Subcutaneous abdominal adipose tissue (tissue), 5 donors: ENCODE data around the gene FMNL2.
A peak's percentile ranks its signal among the peaks of the same experiment; 100 is the strongest.

Source experiments
- H3K27ac ChIP-seq: one replicate; pipeline ENCODE4 v1.7.0; 2013; ENCODE audit warnings: low read depth, mild to moderate bottlenecking, inconsistent platforms, low read length, moderate library complexity
- H3K27me3 ChIP-seq, 5 donors: one replicate each; pipeline ENCODE4 v1.7.0; 2013; ENCODE audit warnings: low read length in 5 of 5, inconsistent platforms in 1 of 5; ENCODE audit not compliant: control insufficient read depth in 5 of 5, insufficient read depth in 4 of 5
- H3K36me3 ChIP-seq, 5 donors: one replicate each; pipeline ENCODE4 v1.7.0; 2013; ENCODE audit warnings: low read length in 5 of 5; ENCODE audit not compliant: control insufficient read depth in 5 of 5, insufficient read depth in 5 of 5
- H3K4me1 ChIP-seq, 5 donors: one replicate each; pipeline ENCODE4 v1.7.0; 2013; ENCODE audit warnings: low read length in 5 of 5, mild to moderate bottlenecking in 3 of 5, moderate library complexity in 1 of 5; ENCODE audit not compliant: control insufficient read depth in 5 of 5, insufficient read depth in 5 of 5
- H3K4me3 ChIP-seq, 5 donors: one replicate each; pipeline ENCODE4 v1.7.0; 2013; ENCODE audit warnings: low read length in 5 of 5, low read depth in 1 of 5
- H3K9ac ChIP-seq, 5 donors: one replicate each; pipeline ENCODE4 v1.7.0; 2013; ENCODE audit warnings: low read length in 5 of 5, mild to moderate bottlenecking in 4 of 5, moderate library complexity in 3 of 5
- H3K9me3 ChIP-seq, 5 donors: one replicate each; pipeline ENCODE4 v1.7.0; 2013; ENCODE audit warnings: low read length in 5 of 5; ENCODE audit not compliant: control insufficient read depth in 5 of 5
- donor health status: healthy.
- donor health status: healthy.
- donor health status: healthy.
- donor health status: healthy.
- donor health status: healthy.

Gene FMNL2

DNA sequence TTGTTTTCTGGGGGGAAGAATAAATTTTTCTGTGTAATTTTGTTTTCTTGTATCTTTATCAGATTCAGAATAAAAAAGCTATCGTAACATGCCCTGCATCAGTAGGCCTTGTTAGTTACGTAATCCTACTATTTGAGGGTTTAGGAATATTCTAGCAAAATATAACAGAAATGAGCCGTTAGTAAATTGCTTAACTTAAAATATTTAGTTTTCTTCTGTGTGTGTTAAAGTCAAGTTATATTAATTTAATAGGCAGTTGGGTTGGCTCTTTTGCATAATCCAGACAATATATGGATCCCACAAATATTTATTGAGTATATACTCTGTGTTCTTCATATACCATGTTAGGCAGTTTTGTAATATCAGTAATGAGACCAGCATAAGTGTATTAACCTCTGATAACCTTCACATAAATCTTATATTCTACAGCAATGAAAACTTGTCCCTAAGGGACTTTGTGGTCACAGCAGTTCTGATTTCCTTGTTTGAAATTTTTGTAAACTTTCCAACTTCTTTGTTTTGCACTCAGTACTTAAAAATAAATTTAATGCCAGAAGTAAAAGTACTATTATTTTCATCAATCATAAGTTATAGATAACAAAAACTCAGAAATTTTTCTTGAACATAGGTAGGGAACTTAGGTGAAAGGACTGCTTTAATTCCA is 151.9 kb downstream of the FMNL2 start:
- no peak overlapping the region for H3K4me3 ChIP-seq
- no peaks in the 10 kb centered on the region for H3K27me3 ChIP-seq
- H3K36me3 ChIP-seq: no peaks in the 10 kb centered on the region
- no peak overlapping the region for H3K9ac ChIP-seq
- H3K4me1 ChIP-seq: peaks cover 6 to 62% (median 41%) of the 10 kb centered on the region in 5 donors
- H3K9me3 ChIP-seq: no peaks in the 10 kb centered on the region
- peak overlapping the region; percentile 45 for H3K27ac ChIP-seq

- Histone ChIP-seq H3K9me3 (no peaks in the 10 kb centered on the region), H3K9ac (no peak overlapping the region), H3K4me3 (no peak overlapping the region), H3K27ac (no peak overlapping the region), H3K36me3 (no peaks in the 10 kb centered on the region), H3K4me1 (peaks cover 6 to 64% (median 46%) of the 10 kb centered on the region in 5 donors), H3K27me3 (no peaks in the 10 kb centered on the region)
These were observed 153.1 kb downstream of the FMNL2 start for GRCh38 chr2:152488075-152488474.

DNA sequence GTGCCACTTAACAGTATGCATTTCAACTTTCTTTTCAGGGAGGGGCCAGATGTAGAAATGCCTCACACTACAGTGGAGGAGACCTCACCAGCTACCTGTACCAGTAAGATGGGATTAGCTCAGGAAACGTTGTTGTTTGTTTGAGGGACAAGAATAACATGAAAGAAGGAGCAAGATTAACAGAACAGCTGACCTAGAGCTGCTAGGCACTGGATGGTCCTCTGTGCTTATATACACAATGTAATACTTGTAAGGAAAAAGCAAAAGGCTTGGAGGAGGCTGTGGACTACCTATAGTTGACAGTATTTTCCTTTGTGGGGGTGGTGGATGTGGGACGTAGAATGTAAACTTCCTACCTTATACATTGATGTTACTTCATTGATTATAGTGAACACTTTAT is 154.4 kb downstream of the FMNL2 start:
- H3K4me1 ChIP-seq: peaks cover 6 to 69% (median 53%) of the 10 kb centered on the region in 5 donors
- no peak overlapping the region for H3K27ac ChIP-seq
- no peak overlapping the region for H3K9ac ChIP-seq
- H3K4me3 ChIP-seq: no peak overlapping the region
- H3K36me3 ChIP-seq: no peaks in the 10 kb centered on the region
- H3K27me3 ChIP-seq: no peaks in the 10 kb centered on the region
- H3K9me3 ChIP-seq: no peaks in the 10 kb centered on the region

GRCh38 chr2:152490686-152491455 is 155.9 kb downstream of the FMNL2 start:
- Histone ChIP-seq H3K4me1 (peaks cover 6 to 66% (median 55%) of the 10 kb centered on the region in 5 donors), H3K4me3 (no peak overlapping the region), H3K27me3 (no peaks in the 10 kb centered on the region), H3K9ac (peak overlapping the region in 2 of 5 donors; percentile 52 to 53), H3K27ac (peak overlapping the region; percentile 76), H3K36me3 (no peaks in the 10 kb centered on the region), H3K9me3 (no peaks in the 10 kb centered on the region)

DNA sequence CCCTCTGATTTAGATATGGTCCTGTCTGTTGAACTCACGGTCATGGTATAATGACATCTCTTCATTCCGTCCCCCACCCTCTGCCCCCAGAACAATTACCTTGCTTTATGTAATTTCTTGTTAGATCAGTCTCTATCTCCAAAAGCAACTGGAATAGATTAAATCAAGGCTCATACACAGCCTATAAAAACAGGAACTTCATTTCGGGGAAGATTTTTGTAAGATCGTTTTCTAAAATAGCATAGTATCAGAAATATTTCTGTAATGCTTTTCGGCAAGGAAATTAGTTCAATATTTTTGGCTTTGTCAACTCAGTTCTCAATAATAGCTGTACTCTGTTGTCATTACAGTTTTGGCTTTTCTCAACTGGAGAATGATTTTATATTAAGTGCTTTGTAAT is 157.2 kb downstream of the FMNL2 start:
- peak overlapping the region in 2 of 5 donors; percentile 38 to 53 for H3K9ac ChIP-seq
- H3K27me3 ChIP-seq: no peaks in the 10 kb centered on the region
- H3K27ac ChIP-seq: peak overlapping the region; percentile 76
- no peaks in the 10 kb centered on the region for H3K9me3 ChIP-seq
- H3K36me3 ChIP-seq: no peaks in the 10 kb centered on the region
- no peak overlapping the region for H3K4me3 ChIP-seq
- peaks cover 6 to 56% (median 48%) of the 10 kb centered on the region in 5 donors for H3K4me1 ChIP-seq

- Histone ChIP-seq H3K4me3 (no peak overlapping the region), H3K27ac (peak overlapping the region; percentile 76), H3K27me3 (no peaks in the 10 kb centered on the region), H3K9me3 (no peaks in the 10 kb centered on the region), H3K9ac (no peak overlapping the region), H3K4me1 (peaks cover 6 to 56% (median 50%) of the 10 kb centered on the region in 5 donors), H3K36me3 (no peaks in the 10 kb centered on the region)
These were observed 157.9 kb downstream of the FMNL2 start for GRCh38 chr2:152492911-152493310.

DNA sequence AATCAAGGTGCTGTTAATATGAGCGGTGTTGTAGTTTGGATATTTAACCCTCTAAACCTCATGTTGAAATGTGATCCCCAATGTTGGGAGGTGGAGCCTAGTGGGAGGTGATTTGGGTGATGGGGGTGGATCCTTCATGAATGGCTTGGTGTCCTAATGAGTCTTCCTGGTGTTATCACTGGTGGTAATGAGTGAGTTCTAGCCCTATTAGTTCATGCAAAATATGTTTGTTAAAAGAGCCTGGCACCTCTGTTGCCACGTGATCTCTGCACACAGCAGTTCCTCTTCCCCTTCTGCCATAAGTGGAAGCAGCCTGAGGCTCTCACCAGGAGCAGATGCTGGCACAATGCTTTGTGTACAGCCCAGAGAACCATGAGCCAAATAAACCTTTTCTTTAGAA is 158.4 kb downstream of the FMNL2 start:
- Histone ChIP-seq H3K4me3 (no peak overlapping the region), H3K9ac (no peak overlapping the region), H3K4me1 (peaks cover 6 to 58% (median 49%) of the 10 kb centered on the region in 5 donors), H3K36me3 (no peaks in the 10 kb centered on the region), H3K27me3 (no peaks in the 10 kb centered on the region), H3K27ac (peak overlapping the region; percentile 12), H3K9me3 (no peaks in the 10 kb centered on the region)

GRCh38 chr2:152493945-152494528 is 159.1 kb downstream of the FMNL2 start:
- Histone ChIP-seq H3K4me1 (peaks cover 7 to 62% (median 52%) of the 10 kb centered on the region in 5 donors), H3K9me3 (no peaks in the 10 kb centered on the region), H3K9ac (no peak overlapping the region), H3K4me3 (no peak overlapping the region), H3K27me3 (no peaks in the 10 kb centered on the region), H3K27ac (peak overlapping the region; percentile 12), H3K36me3 (no peaks in the 10 kb centered on the region)

DNA sequence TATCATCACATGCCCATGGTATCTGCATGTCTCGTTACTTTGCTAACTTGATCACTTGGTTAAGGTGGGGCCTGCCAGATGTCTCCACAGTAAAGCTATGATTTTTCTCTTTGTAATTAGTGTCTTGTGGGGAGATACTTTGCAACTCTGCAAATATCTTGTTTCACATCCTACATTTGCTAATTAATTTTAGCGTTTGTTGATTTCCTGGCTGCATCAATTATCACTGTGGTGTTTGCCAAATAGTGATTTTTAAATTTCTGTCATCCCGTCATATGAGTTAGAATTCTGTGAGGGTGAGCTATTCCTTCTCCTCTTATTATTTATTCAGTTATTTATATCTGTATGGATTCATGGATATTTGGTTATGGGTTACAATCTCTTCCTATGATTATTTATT is 161.4 kb downstream of the FMNL2 start:
- Histone ChIP-seq H3K4me1 (peaks cover 14 to 69% (median 53%) of the 10 kb centered on the region in 5 donors), H3K4me3 (no peak overlapping the region), H3K36me3 (no peaks in the 10 kb centered on the region), H3K9me3 (no peaks in the 10 kb centered on the region), H3K27ac (no peak overlapping the region), H3K27me3 (no peaks in the 10 kb centered on the region), H3K9ac (no peak overlapping the region)

GRCh38 chr2:152497481-152498052 is 162.6 kb downstream of the FMNL2 start:
- H3K27ac ChIP-seq: no peak overlapping the region
- no peaks in the 10 kb centered on the region for H3K9me3 ChIP-seq
- H3K36me3 ChIP-seq: no peaks in the 10 kb centered on the region
- no peak overlapping the region for H3K4me3 ChIP-seq
- H3K27me3 ChIP-seq: no peaks in the 10 kb centered on the region
- H3K9ac ChIP-seq: no peak overlapping the region
- H3K4me1 ChIP-seq: peaks cover 14 to 59% (median 51%) of the 10 kb centered on the region in 5 donors
